Measurements from ENCODE around the gene SLC2A8. TPM values are rescaled to one million over a fixed set of nuclear protein-coding genes. Genes with fewer than 3 reads are reported as not detected.

The SLC2A8 gene
- total RNA-seq, 1 donor from 2014 or later, result 6.6 TPM

DNA sequence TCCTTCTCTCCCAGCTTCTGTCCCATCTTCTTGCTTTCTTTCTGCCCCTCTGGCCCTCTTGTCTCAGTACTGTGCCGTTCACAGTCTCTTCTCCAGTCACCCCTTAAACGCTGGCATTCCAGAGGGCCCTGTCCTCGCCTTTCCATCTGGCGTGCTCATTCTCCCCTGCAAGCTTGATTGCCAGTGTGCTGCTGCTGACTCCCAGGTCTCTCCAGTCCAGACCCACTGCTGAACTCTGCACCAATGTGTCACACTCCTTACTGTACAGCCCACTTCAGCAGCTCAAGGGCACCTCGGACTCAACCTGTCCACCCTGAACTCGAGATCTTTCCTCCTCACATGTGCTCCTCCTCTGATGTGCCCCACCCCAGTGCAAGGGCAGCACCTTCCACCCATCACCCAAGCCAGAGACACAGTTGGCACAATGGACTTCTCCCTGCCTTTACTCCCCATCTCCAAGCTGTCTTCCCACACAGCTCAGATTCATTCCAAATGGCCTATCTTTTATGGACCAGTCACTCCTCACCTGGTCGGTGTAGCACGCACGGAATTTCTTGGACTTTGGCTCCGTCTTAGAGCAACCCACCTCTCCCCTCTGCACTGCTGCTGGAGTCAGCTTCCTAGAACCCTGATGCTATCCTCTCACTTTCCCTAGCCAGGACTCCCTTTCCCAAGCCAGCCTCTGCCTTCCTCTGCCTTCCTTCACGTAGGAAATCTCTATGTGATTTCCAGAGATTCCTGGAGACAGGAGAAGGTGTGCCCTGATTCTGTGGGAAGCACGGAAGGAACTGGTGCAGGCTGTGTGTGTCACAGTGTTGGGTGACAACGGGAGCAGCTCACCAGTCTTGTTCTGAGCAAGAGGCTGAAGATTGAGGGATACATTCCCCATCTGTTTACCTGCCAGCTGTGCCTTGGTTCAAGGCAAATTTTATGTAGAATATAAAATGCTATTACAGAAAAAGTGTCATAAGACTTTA lies 26.0 kb upstream of the SLC2A8 start:
- intact Hi-C loops (cut with micrococcal nuclease), result no loop called here

DNA sequence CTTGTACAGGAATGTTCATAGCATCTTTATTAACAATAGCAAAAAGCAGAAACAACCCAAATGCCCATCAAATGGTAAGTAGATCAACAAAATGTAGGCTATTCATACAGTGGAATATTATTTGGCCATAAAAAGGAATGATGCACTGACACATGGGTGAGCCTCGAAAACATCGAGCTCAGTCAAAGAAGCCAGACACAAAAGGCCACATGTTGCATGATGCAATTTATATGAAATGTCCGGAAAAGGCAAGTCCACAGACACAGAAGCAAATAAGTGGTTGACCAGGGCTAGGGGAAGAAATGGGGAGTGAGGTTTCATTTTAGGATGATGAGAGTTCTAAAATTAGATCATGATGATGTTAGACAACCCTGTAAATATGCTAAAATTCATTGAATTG lies 16.5 kb upstream of the SLC2A8 start:
- intact Hi-C loops (cut with micrococcal nuclease), result no loop called here

DNA sequence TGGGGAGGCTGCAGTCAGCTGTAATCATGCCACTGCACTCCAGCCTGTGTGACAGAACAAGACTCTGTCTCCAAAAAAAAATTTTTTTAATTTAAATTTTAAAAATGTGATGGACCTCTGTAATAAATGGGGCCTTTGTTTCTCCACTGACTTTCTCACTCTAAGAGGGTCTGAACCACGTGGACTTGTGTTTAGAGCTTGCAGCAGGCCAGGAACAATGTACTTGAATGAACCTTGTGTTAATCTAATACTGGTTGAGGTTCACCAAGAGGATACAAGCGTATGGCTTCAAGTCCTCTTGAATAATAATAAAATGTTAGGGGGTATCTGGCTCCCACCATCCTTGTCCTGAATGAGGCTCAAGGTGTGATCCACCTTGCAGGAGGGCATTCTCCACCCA lies 14.4 kb upstream of the SLC2A8 start:
- intact Hi-C loops (cut with micrococcal nuclease), result no loop called here

DNA sequence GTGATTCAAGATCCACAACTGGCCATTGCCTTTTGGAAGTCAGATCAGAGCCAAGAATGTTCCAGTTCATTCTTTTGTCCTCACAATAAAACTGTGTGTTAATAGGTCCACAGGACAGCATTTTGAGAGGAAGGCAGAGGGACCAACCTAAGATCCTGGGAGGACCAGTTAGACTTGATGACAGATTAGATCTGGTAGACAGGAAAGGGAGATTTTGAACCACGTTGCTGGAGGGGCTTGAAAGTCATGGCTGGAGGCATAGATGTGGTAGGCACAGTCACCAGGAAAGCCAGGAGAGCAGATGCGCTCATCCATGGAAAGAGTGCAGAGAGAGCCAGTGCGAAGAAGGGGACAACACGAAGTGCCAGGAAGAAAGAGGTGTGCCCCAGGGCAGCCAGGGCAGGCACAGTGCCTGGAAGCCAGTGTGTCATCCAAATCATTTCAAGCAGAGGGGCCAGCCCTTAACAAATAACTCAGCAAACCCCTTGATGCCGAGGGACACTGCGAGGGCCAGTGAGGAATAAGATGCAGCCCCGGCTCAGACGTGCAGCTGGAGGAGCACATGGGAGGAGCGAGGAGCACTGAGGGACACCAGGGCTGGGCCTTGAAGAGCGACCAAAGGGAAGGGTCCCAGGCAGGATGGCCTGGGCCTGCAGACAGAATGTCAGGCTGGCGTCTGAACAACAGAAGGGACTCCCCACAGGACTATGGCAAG lies 12.8 kb upstream of the SLC2A8 start:
- intact Hi-C loops (cut with micrococcal nuclease), result no loop called here

DNA sequence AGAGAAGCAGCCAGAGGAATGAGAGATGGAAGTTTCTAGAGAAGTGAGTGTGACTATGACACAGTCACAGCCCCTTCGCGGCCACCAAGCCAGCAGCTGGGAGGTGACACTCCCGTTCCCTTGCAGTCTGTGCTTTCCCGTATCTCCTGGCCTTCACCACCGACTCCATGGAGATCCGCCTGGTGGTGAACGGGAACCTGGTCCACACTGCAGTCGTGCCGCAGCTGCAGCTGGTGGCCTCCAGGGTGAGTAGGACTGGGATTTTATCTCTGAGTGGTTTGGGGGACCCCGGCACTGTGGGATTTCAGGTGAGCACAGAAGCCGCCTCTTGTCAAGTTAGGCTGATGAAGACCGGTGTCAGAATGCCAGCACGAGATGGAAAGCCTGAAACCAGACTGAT lies 12.1 kb upstream of the SLC2A8 start:
- intact Hi-C loops (cut with micrococcal nuclease), result loop anchor here (5.0 kb wide), 1 partner anchor 398 kb away; no protein-coding TSS in a partner anchor

DNA sequence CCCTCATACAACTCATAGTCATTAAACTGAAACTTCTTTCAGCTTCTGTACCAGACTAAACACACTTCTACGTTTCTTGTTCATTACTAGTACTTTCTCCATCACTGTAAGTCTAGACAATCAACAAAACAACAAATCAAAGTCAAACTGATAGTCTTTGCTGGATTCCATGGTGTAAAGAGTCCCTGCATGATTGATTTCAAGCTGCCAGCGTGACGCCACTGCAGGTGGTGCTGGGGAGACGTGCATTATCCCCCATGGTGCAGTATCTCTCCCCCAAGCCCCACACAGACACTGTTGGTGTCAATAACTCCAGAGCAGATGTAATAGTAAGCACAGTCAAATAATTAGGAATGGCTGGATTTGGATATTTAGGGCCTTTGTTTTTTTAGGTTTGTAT lies 10.7 kb upstream of the SLC2A8 start:
- intact Hi-C loops (cut with micrococcal nuclease), result loop anchor here (5.0 kb wide), 1 partner anchor 399 kb away; no protein-coding TSS in a partner anchor

DNA sequence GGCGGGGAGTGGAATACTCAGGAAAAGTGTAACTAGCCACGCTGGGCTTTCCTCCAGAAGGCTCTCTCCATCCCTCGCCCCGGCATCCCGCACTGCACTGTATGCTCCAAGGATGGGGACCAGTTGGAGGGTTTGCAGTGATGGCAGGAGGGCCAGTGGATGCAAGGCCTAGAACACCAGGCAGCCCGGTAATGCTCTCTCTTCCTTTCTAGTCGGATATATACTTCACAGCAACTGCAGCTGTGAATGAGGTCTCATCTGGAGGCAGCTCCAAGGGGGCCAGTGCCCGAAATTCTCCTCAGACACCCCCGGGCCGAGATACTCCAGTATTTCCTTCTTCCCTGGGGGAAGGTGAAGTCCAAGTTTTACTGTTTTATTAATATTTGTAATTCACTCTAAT lies 10.0 kb upstream of the SLC2A8 start:
- intact Hi-C loops (cut with micrococcal nuclease), result loop anchor here (5.0 kb wide), 1 partner anchor 400 kb away; no protein-coding TSS in a partner anchor

DNA sequence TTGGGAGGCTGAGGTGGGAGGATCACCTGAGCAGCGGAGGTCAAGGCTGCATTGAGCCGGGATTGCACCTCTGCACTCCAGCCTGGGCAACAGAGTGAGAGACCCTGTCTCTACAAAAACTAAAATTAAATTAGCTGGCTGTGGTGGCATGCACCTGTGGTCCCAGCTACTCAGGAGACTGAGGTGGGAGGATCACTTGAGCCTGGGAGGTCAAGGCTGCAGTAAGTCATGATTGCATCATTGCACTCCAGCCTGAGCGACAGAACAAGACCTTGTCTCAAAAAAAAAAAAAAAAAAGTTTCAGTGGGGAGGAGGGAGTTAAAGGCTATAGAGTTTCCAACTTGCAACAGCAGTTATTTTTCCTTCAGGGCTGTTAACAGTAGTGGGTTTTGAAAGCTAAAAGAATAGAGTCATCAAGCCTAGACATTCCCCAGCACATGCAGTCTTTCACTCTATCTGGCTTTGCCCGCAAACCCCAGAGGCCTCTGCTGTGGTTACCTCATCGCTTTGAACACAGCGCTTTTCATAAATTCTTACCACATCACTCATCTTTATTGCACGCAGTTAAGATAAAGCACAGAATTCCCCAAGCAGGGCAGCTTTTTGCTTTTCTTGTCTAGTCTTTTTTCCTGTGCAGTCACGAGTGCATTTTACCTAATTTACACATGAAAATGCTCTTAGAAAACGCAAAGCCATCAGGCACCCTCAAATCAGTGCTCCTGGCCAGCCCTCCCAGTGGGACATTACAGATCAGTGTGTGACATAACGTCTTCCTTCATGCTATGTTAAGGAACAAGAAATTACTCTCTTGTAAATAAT lies 8.7 kb upstream of the SLC2A8 start:
- intact Hi-C loops (cut with micrococcal nuclease), result loop anchor here (1.0 to 5.0 kb wide), 4 partner anchors 8 to 401 kb away; partner anchors contain the start of genes LRSAM1, RPL12 and ZNF79

DNA sequence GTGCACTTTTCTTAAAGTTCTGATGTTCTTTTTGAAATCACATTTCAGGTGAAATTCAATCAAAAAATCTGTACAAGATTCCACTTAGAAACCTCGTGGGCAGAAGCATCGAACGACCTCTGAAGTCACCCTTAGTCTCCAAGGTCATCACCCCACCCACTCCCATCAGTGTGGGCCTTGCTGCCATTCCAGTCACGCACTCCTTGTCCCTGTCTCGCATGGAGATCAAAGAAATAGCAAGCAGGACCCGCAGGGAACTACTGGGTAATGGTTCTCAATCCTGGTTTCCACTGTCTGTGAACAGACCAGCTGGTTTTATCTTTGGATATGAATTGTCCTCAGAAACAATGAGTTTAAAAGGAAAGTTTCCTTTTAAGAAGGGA lies 8.1 kb upstream of the SLC2A8 start:
- intact Hi-C loops (cut with micrococcal nuclease), result loop anchor here (1.0 to 5.0 kb wide), 4 partner anchors 7 to 402 kb away; partner anchors contain the start of genes LRSAM1, RPL12 and ZNF79

DNA sequence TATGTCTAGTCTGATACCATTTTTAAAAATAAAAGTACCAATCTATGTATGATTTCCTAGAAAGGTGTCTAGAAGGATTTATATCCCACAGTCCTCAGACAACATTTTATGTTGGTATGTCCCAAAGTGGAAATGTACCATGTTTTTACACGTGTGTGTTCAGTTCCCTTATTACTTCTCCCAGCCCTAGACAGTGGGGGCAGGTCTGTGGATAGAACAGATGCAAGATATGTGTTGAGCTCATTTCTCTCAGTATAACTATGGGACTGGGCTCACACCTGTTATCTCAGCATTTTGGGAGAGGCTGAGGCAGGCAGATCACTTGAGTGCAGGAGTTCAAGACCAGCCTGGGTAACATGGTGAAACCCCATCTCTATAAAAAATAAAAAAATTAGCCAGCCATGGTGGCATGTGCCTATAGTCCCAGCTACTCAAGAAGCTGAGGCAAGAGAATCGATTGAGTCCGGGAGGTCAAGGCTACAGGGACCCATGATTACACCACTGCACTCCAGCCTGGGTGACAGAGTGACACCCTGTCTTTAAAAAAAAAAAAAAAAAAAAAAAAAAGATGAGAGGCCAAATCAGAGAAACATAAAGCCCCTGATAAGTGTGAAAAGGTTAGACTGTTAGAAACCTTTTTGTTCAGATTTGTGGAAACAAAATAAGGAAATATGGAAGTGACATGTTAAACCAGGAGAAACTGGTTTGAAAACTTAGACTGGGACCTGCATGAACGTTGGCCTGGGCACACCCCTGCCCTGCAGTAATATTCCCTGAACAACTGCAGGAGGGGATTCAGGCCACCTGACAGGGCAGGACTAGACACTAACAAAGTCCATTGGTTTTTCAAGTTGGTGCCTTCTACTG lies 7.4 kb upstream of the SLC2A8 start:
- intact Hi-C loops (cut with micrococcal nuclease), result loop anchor here (2.0 to 10.0 kb wide), 4 partner anchors 35 to 1725 kb away; partner anchors contain the start of genes CRAT, LRSAM1, PTPA and RPL12

DNA sequence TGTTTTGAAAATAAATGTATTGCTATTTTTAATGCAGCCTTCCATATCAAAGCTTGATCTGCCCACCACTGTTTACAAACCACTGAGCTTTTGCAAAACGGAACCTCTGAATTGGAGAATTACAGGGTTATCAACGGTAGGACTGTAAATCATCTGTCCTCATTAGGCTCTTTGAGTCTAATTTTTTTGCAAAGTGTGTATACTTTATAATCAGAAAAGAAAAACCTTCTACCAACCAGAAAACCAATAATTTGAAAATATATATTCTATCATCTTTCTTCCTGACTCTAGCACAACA lies 6.8 kb upstream of the SLC2A8 start:
- intact Hi-C loops (cut with micrococcal nuclease), result loop anchor here (10.0 kb wide), 1 partner anchor 1725 kb away; the partner anchor contains the start of genes CRAT and PTPA

DNA sequence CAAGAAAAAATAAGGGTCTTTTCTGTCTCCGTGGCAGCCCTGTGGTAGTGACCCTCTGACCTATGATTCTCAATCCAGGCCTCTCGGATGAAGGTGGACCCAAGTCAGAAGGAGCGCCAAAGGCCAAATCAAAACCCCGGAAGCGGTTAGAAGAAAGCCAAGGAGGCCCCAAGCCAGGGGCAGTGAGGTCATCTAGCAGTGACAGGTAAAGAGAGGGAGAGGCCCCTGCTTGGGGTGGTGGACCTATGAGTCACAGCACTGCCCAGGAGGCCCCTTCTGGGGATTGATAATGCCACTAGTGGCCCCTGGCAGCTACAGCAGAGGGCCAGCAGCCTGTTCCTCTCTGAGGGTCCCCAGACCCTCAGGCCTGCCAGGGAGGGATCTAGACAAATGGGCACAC lies 6.4 kb upstream of the SLC2A8 start:
- intact Hi-C loops (cut with micrococcal nuclease), result loop anchor here (10.0 kb wide), 1 partner anchor 1724 kb away; the partner anchor contains the start of genes CRAT and PTPA

DNA sequence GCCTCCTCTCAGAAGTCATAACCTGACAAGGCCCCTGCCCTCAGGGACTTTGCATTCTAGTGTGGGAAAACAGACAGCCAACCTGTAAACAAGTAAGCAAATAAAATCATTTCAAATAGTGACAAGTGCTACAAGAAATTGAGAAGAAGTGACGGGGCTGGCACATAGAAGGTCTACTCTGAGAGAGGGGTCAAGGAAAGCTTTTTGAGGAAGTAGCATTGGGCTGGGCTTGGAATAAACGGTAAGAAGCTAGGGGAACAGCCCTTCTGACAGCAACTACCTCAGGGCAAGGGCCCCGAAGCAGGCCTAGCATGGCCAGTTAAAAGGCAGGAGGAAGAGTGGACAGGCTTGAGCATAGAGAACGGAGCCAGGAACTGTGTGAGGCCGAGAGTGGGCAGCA lies 4.8 kb upstream of the SLC2A8 start:
- intact Hi-C loops (cut with micrococcal nuclease), result loop anchor here (10.0 kb wide), 1 partner anchor 1723 kb away; the partner anchor contains the start of genes CRAT and PTPA

DNA sequence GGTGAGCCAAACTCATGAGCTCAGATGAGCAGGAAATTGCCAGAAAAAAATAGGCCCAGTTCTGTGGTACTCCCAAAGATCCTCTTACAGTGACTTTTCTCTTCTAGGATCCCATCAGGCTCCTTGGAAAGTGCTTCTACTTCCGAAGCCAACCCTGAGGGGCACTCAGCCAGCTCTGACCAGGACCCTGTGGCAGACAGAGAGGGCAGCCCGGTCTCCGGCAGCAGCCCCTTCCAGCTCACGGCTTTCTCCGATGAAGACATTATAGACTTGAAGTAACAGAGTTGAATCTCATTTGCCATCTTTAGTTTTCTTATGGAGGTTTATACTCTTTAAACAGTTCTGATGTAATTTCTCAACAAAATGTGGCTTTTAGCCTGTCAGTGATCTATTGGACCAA lies 4.0 kb upstream of the SLC2A8 start:
- intact Hi-C loops (cut with micrococcal nuclease), result loop anchor here (10.0 kb wide), 1 partner anchor 1722 kb away; the partner anchor contains the start of genes CRAT and PTPA

DNA sequence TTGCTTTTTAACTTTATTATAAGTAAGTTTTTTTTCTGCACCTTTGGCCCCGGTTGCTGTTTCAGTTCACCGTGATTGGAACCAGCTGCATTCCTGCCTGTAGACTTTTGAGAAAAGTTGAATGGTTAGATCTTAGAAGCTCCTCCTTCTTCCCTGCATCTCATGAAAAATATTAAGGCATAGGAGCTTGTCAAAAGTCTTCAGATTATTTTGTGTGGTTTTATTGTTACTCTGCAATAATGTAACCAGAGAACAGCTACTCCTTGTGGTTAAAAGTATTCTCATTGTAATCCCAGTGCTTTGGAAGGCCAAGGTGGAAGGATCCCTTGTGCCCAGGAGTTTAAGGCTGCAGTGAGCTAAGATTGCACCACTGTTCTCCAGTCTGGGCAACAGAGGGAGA lies 3.3 kb upstream of the SLC2A8 start:
- intact Hi-C loops (cut with micrococcal nuclease), result loop anchor here (10.0 kb wide), 1 partner anchor 1721 kb away; the partner anchor contains the start of genes CRAT and PTPA

DNA sequence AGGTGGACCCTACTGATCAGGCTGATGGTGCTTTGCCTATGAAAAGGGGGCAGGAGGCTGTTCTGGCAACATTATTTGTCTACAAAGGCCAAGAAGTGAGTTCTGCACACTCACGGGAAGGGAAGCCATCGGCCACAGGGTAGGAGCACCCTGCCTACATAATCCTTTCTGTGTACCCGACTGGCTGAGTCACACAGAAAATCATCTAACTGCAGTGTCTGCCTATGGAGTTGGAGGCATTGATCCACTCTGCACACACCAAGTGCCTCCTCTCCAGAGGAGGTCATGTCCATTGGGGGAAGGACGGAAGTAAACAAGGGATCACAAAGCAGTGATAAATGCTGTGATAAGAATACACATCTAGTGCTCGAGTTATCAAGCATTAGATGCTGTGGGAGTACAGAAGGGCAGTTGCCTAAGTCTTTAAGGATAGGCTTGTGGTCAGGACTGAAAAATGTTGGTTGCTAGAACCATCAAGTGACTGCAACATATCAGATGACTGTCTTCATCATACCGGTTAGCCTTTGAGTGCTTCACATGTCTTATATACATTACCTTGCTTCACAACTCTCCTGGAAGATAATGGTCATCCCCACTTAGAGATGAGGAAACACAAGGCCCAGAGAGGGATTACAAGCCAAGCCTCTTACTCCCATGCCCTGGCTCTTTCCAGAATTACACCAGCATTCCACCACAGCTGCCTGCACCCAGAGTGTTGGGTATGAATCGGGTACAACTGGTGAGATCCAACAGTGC lies 1.3 kb upstream of the SLC2A8 start:
- intact Hi-C loops (cut with micrococcal nuclease), result loop anchor here (1.0 to 10.0 kb wide), 7 partner anchors 7 to 1719 kb away; partner anchors contain the start of genes CRAT, LRSAM1, NAIF1 and PTPA

DNA sequence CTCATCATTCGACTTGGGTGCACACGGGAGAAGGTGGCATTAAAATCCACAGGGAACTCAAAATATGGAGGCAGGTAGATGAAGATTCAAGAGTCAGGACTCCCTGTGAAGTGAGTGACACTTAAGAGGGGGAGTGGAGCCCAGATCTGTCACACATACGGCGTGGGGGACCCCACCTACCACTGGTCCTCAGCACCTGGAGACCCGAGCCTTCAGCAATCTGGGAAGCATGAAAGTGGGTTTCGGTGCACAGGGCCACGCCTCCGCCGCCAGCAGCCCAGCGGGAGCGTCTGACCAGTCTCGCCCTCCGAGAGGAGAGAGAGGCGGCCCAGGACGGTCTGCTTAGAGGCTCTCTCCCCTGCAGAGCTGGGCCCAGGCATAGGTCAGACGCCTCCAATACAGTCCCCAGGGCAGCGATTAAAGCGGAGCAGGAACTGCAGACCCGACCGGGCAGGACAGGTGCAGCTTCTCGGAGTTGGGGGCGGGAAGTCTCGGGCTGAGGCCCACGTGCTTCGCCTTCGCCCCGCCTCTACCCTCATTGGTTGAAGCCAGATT lies 639 bp upstream of the SLC2A8 start:
- intact Hi-C loops (cut with micrococcal nuclease), result loop anchor here (1.0 to 10.0 kb wide), 7 partner anchors 8 to 1718 kb away; partner anchors contain the start of genes CRAT, LRSAM1, NAIF1 and PTPA

DNA sequence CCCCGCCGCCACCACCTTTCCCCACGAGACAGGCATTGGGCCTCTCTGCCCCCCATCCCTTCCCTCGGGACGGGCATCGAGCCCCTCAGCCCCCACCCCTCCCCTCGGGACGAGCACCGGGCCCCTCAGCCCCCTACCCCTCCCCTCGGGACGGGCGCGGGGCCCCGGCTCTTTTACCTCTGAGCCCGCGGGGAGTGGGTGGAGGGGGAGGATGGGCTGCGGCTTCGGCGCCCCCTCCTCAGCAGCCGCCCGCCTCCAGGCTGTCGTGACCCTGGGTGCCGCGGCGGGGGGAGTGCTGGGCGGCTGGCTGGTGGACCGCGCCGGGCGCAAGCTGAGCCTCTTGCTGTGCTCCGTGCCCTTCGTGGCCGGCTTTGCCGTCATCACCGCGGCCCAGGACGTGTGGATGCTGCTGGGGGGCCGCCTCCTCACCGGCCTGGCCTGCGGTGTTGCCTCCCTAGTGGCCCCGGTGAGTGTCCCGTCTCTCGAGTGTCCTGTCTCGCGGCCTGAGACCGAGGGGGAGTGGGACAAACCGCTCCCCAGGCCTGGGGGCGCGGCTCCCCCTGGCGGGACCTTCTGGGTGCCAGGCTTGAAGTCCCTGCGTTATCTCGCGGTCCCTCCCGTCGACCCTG lies 791 bp downstream of the SLC2A8 start:
- intact Hi-C loops (cut with micrococcal nuclease), result loop anchor here (1.0 to 10.0 kb wide), 7 partner anchors 27 to 1717 kb away; partner anchors contain the start of genes CRAT, LRSAM1, NAIF1 and PTPA
